Large intestine (tissue), 3 donors: ENCODE data around the gene ZNF319. TPM values are rescaled to one million over a fixed set of nuclear protein-coding genes. Genes with fewer than 3 reads are reported as not detected.

Experiments used
- DNase-seq, 2 donors: peaks; one replicate each; pipeline versions ENCODE4 v3.0.0 to v3.0.0-alpha.2; 2013
- H3K27ac ChIP-seq: one replicate; pipeline ENCODE4 v1.5.1; 2013; ENCODE audit warnings: low read length
- H3K27me3 ChIP-seq: 2 replicates; pipeline ENCODE4 v1.6.1; 2013; ENCODE audit warnings: low read length; ENCODE audit not compliant: control insufficient read depth, insufficient read depth
- H3K36me3 ChIP-seq: 2 replicates; pipeline ENCODE4 v1.6.1; 2013; ENCODE audit warnings: low read length; ENCODE audit not compliant: control insufficient read depth, insufficient read depth
- H3K4me1 ChIP-seq: one replicate; pipeline ENCODE4 v1.6.1; 2013; ENCODE audit warnings: low read length; ENCODE audit not compliant: control insufficient read depth, insufficient read depth
- H3K4me3 ChIP-seq: one replicate; pipeline ENCODE4 v1.5.1; 2013; ENCODE audit warnings: low read length
- H3K9me3 ChIP-seq: one replicate; pipeline ENCODE4 v1.6.1; 2013; ENCODE audit warnings: mild to moderate bottlenecking, low read depth, low read length, moderate library complexity; ENCODE audit not compliant: control insufficient read depth
- WGBS: methylation state at CpG from one replicate; pipeline ENCODE4 v1.1.5; 2013; ENCODE audit warnings: low lambda C conversion rate; ENCODE audit not compliant: insufficient coverage; 5-methylcytosine and 5-hydroxymethylcytosine counted together
- polyA plus RNA-seq: library from polyadenylated mRNA; unstranded; fragments of 120-200 nt; gene quantifications from one replicate; pipeline ENCODE4 v1.2.1, GENCODE V29; 2013

ZNF319 gene
- polyA plus RNA-seq, 1 donor, result 5.8 TPM

- Histone ChIP-seq H3K9me3 (no peaks in the 10 kb centered on the region), H3K27me3 (no peaks in the 10 kb centered on the region), H3K4me3 (no peak overlapping the region), H3K36me3 (peaks cover 3% of the 10 kb centered on the region), H3K27ac (peak overlapping the region; percentile 1), H3K4me1 (peaks cover 20% of the 10 kb centered on the region)
- no peak for DNase-seq
- no CpG with 5 or more reads among the region's 8 CpGs for WGBS
These were observed 21.4 kb upstream of the ZNF319 start for GRCh38 chr16:58021661-58022551.

GRCh38 chr16:58020628-58021521, 20.4 kb upstream of the ZNF319 start:
- Histone ChIP-seq H3K9me3 (no peaks in the 10 kb centered on the region), H3K27ac (no peak overlapping the region), H3K4me1 (peaks cover 20% of the 10 kb centered on the region), H3K36me3 (peaks cover 3% of the 10 kb centered on the region), H3K27me3 (no peaks in the 10 kb centered on the region), H3K4me3 (no peak overlapping the region)
- WGBS, result 100% methylated on average over 2 of the region's 8 CpGs
- DNase-seq, result no peak

- no peak overlapping the region for H3K27ac ChIP-seq
- no peak overlapping the region for H3K4me3 ChIP-seq
- DNase-seq, result no peak
- H3K27me3 ChIP-seq, result no peaks in the 10 kb centered on the region
- H3K4me1 ChIP-seq, result peaks cover 20% of the 10 kb centered on the region
- WGBS, result no CpG with 5 or more reads among the region's 8 CpGs
- H3K9me3 ChIP-seq, result no peaks in the 10 kb centered on the region
- H3K36me3 ChIP-seq, result peaks cover 3% of the 10 kb centered on the region
These were observed 19.5 kb upstream of the ZNF319 start for GRCh38 chr16:58019866-58020538.

GRCh38 chr16:58018803-58019202, 18.3 kb upstream of the ZNF319 start:
- H3K4me3 ChIP-seq, result no peak overlapping the region
- H3K9me3 ChIP-seq, result no peaks in the 10 kb centered on the region
- no peaks in the 10 kb centered on the region for H3K27me3 ChIP-seq
- WGBS, result no CpG with 5 or more reads among the region's 7 CpGs
- H3K4me1 ChIP-seq, result peaks cover 14% of the 10 kb centered on the region
- H3K27ac ChIP-seq, result no peak overlapping the region
- DNase-seq, result no peak
- peaks cover 3% of the 10 kb centered on the region for H3K36me3 ChIP-seq

GRCh38 chr16:58016840-58017446, 16.5 kb upstream of the ZNF319 start:
- no peak for DNase-seq
- peaks cover 14% of the 10 kb centered on the region for H3K36me3 ChIP-seq
- whole genome bisulfite sequencing, result 40% methylated on average over 1 of the region's 12 CpGs
- no peak overlapping the region for H3K4me3 ChIP-seq
- H3K27me3 ChIP-seq, result no peaks in the 10 kb centered on the region
- no peaks in the 10 kb centered on the region for H3K4me1 ChIP-seq
- H3K9me3 ChIP-seq, result no peaks in the 10 kb centered on the region
- no peak overlapping the region for H3K27ac ChIP-seq

GRCh38 chr16:58013201-58013956, 12.9 kb upstream of the ZNF319 start:
- Histone ChIP-seq H3K4me1 (no peaks in the 10 kb centered on the region), H3K36me3 (peaks cover 34% of the 10 kb centered on the region), H3K9me3 (no peaks in the 10 kb centered on the region), H3K27me3 (no peaks in the 10 kb centered on the region), H3K27ac (no peak overlapping the region), H3K4me3 (no peak overlapping the region)
- DNase-seq, result no peak
- 100% methylated on average over 2 of the region's 9 CpGs for WGBS

GRCh38 chr16:58012481-58012880, 12.0 kb upstream of the ZNF319 start:
- Histone ChIP-seq H3K36me3 (peaks cover 34% of the 10 kb centered on the region), H3K9me3 (no peaks in the 10 kb centered on the region), H3K4me3 (no peak overlapping the region), H3K4me1 (no peaks in the 10 kb centered on the region), H3K27me3 (no peaks in the 10 kb centered on the region), H3K27ac (no peak overlapping the region)
- DNase-seq, result no peak
- WGBS, result no CpG with 5 or more reads among the region's 9 CpGs

GRCh38 chr16:58011652-58012051, 11.2 kb upstream of the ZNF319 start:
- no peaks in the 10 kb centered on the region for H3K9me3 ChIP-seq
- no peak overlapping the region for H3K27ac ChIP-seq
- WGBS, result no CpG with 5 or more reads among the region's 3 CpGs
- H3K4me3 ChIP-seq, result no peak overlapping the region
- H3K4me1 ChIP-seq, result no peaks in the 10 kb centered on the region
- no peaks in the 10 kb centered on the region for H3K27me3 ChIP-seq
- DNase-seq, result no peak
- H3K36me3 ChIP-seq, result peaks cover 34% of the 10 kb centered on the region

- Histone ChIP-seq H3K4me1 (no peaks in the 10 kb centered on the region), H3K27me3 (no peaks in the 10 kb centered on the region), H3K36me3 (peaks cover 34% of the 10 kb centered on the region), H3K4me3 (no peak overlapping the region), H3K9me3 (no peaks in the 10 kb centered on the region), H3K27ac (no peak overlapping the region)
- no CpG with 5 or more reads among the region's 3 CpGs for WGBS
- DNase-seq, result no peak
These were observed 10.4 kb upstream of the ZNF319 start for GRCh38 chr16:58010886-58011285.
